Psoas muscle (tissue), 8 donors: ENCODE measurements around the gene FRYL. TPM values are rescaled to one million over a fixed set of nuclear protein-coding genes. Genes with fewer than 3 reads are reported as not detected.
"Not testable (repeated sequence)": the region's sequence is repeated elsewhere in the genome, so short reads cannot be mapped to it uniquely, and the experiment has no call there.

ENCODE experiments used
- ATAC-seq, 4 donors: fragments of 200-7000 bp; cut with Tn5 transposase; one replicate each; pipeline ENCODE4 v1.9.1; 2020; ENCODE audit warnings: moderate library complexity in 3 of 4, mild to moderate bottlenecking in 2 of 4
- DNase-seq, 2 donors: peaks; one replicate each; pipeline ENCODE4 v3.0.0-alpha.2; 2020
- H3K27ac ChIP-seq: fragments of 200-600 bp; one replicate; pipeline ENCODE4 v1.8.0; 2022
- H3K27me3 ChIP-seq, 3 donors: fragments of 200-600 bp in 1 of 3; one replicate each; pipeline versions ENCODE4 v1.6.1 to v1.8.0; 2013 to 2022; ENCODE audit warnings: low read length in 2 of 3, mild to moderate bottlenecking in 2 of 3, moderate library complexity in 1 of 3; ENCODE audit not compliant: insufficient read depth in 3 of 3
- H3K36me3 ChIP-seq, 2 donors: fragments of 200-600 bp in 1 of 2; one replicate each; pipeline versions ENCODE4 v1.6.1 to v1.8.0; 2013 to 2022; ENCODE audit warnings: low read depth in 1 of 2, mild to moderate bottlenecking in 1 of 2, moderate library complexity in 1 of 2; ENCODE audit not compliant: insufficient read depth in 1 of 2
- H3K4me1 ChIP-seq: fragments of 200-600 bp; one replicate; pipeline ENCODE4 v1.8.0; 2022
- H3K4me3 ChIP-seq: fragments of 200-600 bp; one replicate; pipeline ENCODE4 v1.8.0; 2022; ENCODE audit warnings: mild to moderate bottlenecking
- H3K9me3 ChIP-seq: fragments of 200-600 bp; one replicate; pipeline ENCODE4 v1.8.0; 2022
- WGBS, 3 donors: extraction: QIAGEN DNeasy Blood & Tissue Kit; methylation state at CpG; one replicate each; pipeline versions ENCODE4 v1.1.6 to v1.1.7; 2013; 5-methylcytosine and 5-hydroxymethylcytosine counted together
- intact Hi-C, 2 donors: fragments of 100-400 bp; cut with DNase I; formaldehyde crosslinking; loops; one replicate each; pipeline versions ENCODE4 v1.11.0 to v1.14.2; 2022
- polyA plus RNA-seq, 3 donors: library from polyadenylated mRNA; stranded (reverse); fragments of 200-250 nt; gene quantifications; one replicate each; pipeline ENCODE4 v1.2.3, GENCODE V29; 2013
- total RNA-seq, 4 donors: library from RNA; stranded (reverse); fragmentation: NEBNext Ultra II Directional in 2 of 4; extraction: Animal tissue kit (Norgen Biotek cat#: 25700) in 2 of 4; gene quantifications; one replicate each; pipeline versions ENCODE4 v1.2.1 to v1.2.4, GENCODE V29; 2021 to 2023
- TF ChIP-seq, protein P1 (sequence below): fragments of 200-600 bp; IDR thresholded peaks from one replicate; pipeline ENCODE4 v1.8.0; 2022; ENCODE audit warnings: antibody characterized with exemption
- donor health status: healthy with polysubstance abuse.
- donor health status: DM: no; HTN: no; CAD: no; lungs with moderate emphysema.
- donor health status: Bipolar disorder and iron deficiency.
- donor health status: healthy.
- donor health status: DM: yes; HTN: yes; CAD: no.
- donor health status: DM: no; HTN: no; CAD: no.
- donor health status: DM: no; HTN: no; CAD: no.
- donor health status: DM: yes; HTN: yes; CAD: no.

FRYL gene
- total and polyA plus RNA-seq, 7 donors, result 4.8 to 21.7 (median 15.0) TPM

GRCh38 chr4:48746608-48747362 is 33.3 kb downstream of the FRYL start:
- Histone ChIP-seq H3K27ac (no peak overlapping the region), H3K27me3 (no peaks in the 10 kb centered on the region), H3K36me3 (no peaks in the 10 kb centered on the region), H3K4me1 (peaks cover 23% of the 10 kb centered on the region), H3K4me3 (no peak overlapping the region), H3K9me3 (no peaks in the 10 kb centered on the region)
- 70 to 80% (median 76%) methylated on average over 4 of the region's 4 CpGs for WGBS, 3 donors
- intact Hi-C loops, result no loop called here
- DNase-seq (no peak), ATAC-seq (no peak)
- TF ChIP-seq, protein P1, sequence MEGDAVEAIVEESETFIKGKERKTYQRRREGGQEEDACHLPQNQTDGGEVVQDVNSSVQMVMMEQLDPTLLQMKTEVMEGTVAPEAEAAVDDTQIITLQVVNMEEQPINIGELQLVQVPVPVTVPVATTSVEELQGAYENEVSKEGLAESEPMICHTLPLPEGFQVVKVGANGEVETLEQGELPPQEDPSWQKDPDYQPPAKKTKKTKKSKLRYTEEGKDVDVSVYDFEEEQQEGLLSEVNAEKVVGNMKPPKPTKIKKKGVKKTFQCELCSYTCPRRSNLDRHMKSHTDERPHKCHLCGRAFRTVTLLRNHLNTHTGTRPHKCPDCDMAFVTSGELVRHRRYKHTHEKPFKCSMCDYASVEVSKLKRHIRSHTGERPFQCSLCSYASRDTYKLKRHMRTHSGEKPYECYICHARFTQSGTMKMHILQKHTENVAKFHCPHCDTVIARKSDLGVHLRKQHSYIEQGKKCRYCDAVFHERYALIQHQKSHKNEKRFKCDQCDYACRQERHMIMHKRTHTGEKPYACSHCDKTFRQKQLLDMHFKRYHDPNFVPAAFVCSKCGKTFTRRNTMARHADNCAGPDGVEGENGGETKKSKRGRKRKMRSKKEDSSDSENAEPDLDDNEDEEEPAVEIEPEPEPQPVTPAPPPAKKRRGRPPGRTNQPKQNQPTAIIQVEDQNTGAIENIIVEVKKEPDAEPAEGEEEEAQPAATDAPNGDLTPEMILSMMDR, result no peak

DNA sequence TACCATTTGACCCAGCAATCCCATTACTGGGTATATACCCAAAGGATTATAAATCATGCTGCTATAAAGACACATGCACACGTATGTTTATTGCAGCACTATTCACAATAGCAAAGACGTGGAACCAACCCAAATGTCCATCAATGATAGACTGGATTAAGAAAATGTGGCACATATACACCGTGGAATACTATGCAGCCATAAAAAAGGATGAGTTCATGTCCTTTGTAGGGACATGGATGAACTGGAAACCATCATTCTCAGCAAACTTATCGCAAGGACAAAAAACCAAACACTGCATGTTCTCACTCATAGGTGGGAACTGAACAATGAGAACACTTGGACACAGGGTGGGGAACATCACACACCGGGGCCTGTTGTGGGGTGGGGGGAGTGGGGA is 34.9 kb downstream of the FRYL start:
- H3K27ac ChIP-seq, H3K36me3 ChIP-seq, ATAC-seq, intact Hi-C loops, H3K9me3 ChIP-seq, H3K4me1 ChIP-seq, H3K27me3 ChIP-seq, H3K4me3 ChIP-seq, DNase-seq: not testable (repeated sequence)
- whole genome bisulfite sequencing, 3 donors, result 94 to 99% (median 96%) methylated on average over 5 of the region's 5 CpGs

DNA sequence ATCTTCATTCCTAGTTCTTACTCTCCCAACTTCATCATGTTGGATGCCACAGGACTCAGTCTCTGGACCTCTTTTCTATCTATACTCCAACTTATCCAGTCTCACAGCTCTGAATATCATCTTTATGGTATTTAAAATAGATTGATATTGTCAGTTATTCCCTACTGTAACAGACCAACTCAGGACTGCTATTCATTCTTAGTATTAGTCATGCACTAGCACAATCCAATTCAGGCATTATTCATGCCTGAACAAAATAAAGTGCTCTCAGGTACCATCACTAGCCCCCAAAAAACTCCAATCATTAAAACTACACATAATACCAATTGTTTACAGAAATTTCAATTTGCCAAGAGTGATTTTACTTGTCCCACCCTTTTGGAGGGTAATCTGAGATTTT is 37.7 kb downstream of the FRYL start:
- intact Hi-C loops, result no loop called here
- DNase-seq (no peak), ATAC-seq (no peak)
- Histone ChIP-seq H3K4me1 (peaks cover 4% of the 10 kb centered on the region), H3K4me3 (no peak overlapping the region), H3K27ac (no peak overlapping the region), H3K9me3 (no peaks in the 10 kb centered on the region), H3K27me3 (no peaks in the 10 kb centered on the region), H3K36me3 (no peaks in the 10 kb centered on the region)
- TF ChIP-seq, protein P1, result no peak

DNA sequence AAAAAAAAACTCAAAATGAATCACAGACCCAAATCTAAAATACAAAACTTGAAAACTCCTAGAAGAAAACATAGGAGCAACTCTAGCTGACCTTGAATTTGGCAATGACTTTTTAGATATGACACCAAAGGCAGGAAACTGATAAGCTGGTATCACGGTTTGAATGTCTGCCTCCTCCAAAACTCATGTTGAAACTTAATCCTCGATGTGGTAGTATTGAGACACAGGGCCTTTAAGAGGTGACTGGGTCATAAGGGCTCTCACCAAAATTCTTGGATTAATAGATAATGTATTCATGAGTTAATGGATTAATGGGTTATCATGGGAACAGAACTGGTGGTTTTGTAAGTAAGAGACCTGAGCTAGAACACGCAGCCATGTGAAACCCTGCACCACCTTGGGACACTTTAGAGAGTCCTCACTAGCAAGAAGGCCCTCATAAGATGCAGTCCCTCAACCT is 40.5 kb downstream of the FRYL start:
- no peaks in the 10 kb centered on the region for H3K27me3 ChIP-seq
- no peaks in the 10 kb centered on the region for H3K36me3 ChIP-seq
- peaks cover 4% of the 10 kb centered on the region for H3K4me1 ChIP-seq
- H3K27ac ChIP-seq, result no peak overlapping the region
- intact Hi-C loops, result no loop called here
- no peaks in the 10 kb centered on the region for H3K9me3 ChIP-seq
- no peak for DNase-seq
- H3K4me3 ChIP-seq, result no peak overlapping the region
- ATAC-seq, result no peak
- WGBS, 3 donors, result 52 to 69% (median 62%) methylated on average over 3 of the region's 3 CpGs
- TF ChIP-seq, protein P1, result no peak

GRCh38 chr4:48738856-48739255 is 41.2 kb downstream of the FRYL start:
- Histone ChIP-seq H3K9me3 (no peaks in the 10 kb centered on the region), H3K36me3 (no peaks in the 10 kb centered on the region), H3K4me1 (peaks cover 4% of the 10 kb centered on the region), H3K4me3 (no peak overlapping the region), H3K27ac (no peak overlapping the region), H3K27me3 (no peaks in the 10 kb centered on the region)
- DNase-seq, result no peak
- 93 to 98% (median 95%) methylated on average over 3 of the region's 3 CpGs for WGBS, 3 donors
- TF ChIP-seq, protein P1, result no peak
- intact Hi-C loops, result no loop called here
- ATAC-seq, result no peak

DNA sequence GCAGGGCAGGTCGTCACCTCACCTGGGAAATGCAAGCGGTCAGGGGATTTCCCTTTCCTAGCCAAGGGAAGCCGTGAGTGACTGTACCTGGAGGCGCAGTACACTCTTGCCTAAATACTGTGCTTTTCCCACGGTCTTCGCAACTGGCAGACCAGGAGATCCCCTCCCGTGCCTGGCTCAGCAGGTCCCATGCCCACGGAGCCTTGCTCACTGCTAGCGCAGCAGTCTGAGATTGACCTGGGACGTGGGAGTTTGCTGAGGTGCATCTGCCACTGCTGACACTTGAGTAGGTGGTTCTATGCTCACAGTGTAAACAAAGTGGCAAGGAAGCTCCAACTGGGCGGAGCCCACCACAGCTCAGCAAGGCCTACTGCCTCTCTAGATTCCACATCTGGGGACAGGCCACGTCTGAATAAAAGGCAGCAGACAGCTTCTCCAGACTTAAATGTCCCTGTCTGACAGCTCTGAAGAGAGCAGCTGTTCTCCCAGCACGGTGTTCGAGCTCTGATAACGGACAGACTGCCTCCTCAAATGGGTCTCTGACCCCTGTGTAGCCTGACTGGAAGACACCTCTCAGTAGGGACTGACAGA is 51.1 kb downstream of the FRYL start:
- H3K4me1 ChIP-seq, result peaks cover 30% of the 10 kb centered on the region
- intact Hi-C loops, result loop anchor here in 1 of 2 donors (10.0 kb wide), 1 partner anchor 46 kb away; no protein-coding TSS in a partner anchor
- WGBS, 3 donors, result 84 to 92% (median 86%) methylated on average over 15 of the region's 15 CpGs

More for the DNA sequence above, 51.1 kb downstream of the FRYL start:
- H3K27ac ChIP-seq, H3K27me3 ChIP-seq, DNase-seq, H3K4me3 ChIP-seq, H3K36me3 ChIP-seq, H3K9me3 ChIP-seq, ATAC-seq: not testable (repeated sequence)
